Gastrocnemius medialis (tissue), 4 donors: Measurements from ENCODE around the gene TNNI3K. TPM values are rescaled to one million over a fixed set of nuclear protein-coding genes. Genes with fewer than 3 reads are reported as not detected.

Source experiments
- ATAC-seq, 2 donors: fragments of 150-250 bp; one replicate each; pipeline ENCODE4 v1.9.1; 2016
- DNase-seq, 2 donors: peaks; one replicate each; pipeline ENCODE4 v3.0.0-alpha.2; 2019
- H3K27ac ChIP-seq, 4 donors: fragments of 200-600 bp; sonication (generic); 1 replicate in 1 of 4; 2 replicates in 3 of 4; pipeline ENCODE4 v1.5.1; 2016 to 2018; ENCODE audit warnings: mild to moderate bottlenecking in 2 of 4, moderate library complexity in 1 of 4
- H3K27me3 ChIP-seq, 3 donors: fragments of 200-600 bp; sonication (generic) in 2 of 3; 1 replicate in 1 of 3; 2 replicates in 2 of 3; pipeline versions ENCODE4 v1.5.1 to v1.6.0; 2016 to 2019; ENCODE audit warnings: mild to moderate bottlenecking in 1 of 3, moderate library complexity in 1 of 3
- H3K36me3 ChIP-seq, 2 donors: fragments of 200-600 bp; sonication (generic) in 1 of 2; one replicate each; pipeline ENCODE4 v1.5.1; 2017 to 2018
- H3K4me1 ChIP-seq, 2 donors: fragments of 200-600 bp; sonication (generic) in 1 of 2; one replicate each; pipeline ENCODE4 v1.5.1; 2016 to 2017; ENCODE audit warnings: mild to moderate bottlenecking in 2 of 2
- H3K4me3 ChIP-seq, 4 donors: fragments of 200-600 bp; sonication (generic) in 3 of 4; 1 replicate in 1 of 4; 2 replicates in 3 of 4; pipeline ENCODE4 v1.5.1; 2016 to 2019; ENCODE audit warnings: mild to moderate bottlenecking in 2 of 4
- H3K9me3 ChIP-seq, 3 donors: fragments of 200-600 bp; sonication (generic) in 2 of 3; 1 replicate in 1 of 3; 2 replicates in 2 of 3; pipeline ENCODE4 v1.5.1; 2016 to 2019
- CTCF ChIP-seq, 5 experiments: fragments of 450-650 bp in 3 of 5; fragments of 200-600 bp in 2 of 5; sonication (generic) in 2 of 5; IDR thresholded peaks in 4 of 5; conservative IDR thresholded peaks in 1 of 5; 1 replicate in 4 of 5; 2 replicates in 1 of 5; pipeline ENCODE4 v1.5.1; 2016 to 2019; ENCODE audit warnings: antibody characterized with exemption in 5 of 5, mild to moderate bottlenecking in 3 of 5, moderate library complexity in 3 of 5
- POLR2A ChIP-seq, 2 donors: fragments of 450-650 bp; IDR thresholded peaks; one replicate each; pipeline ENCODE4 v1.6.1; 2017; ENCODE audit warnings: antibody characterized with exemption in 2 of 2, mild to moderate bottlenecking in 2 of 2, moderate library complexity in 2 of 2
- in situ Hi-C, 4 donors: fragments of 200-750 bp; cut with MboI; loops; one replicate each; pipeline versions ENCODE4 v1.15.0 to v1.8.0; 2017; ENCODE audit warnings: low sequenced_read_pairs in 4 of 4
- intact Hi-C: fragments of 100-400 bp; cut with DNase I; formaldehyde crosslinking; loops from one replicate; pipeline ENCODE4 v1.15.1; 2023; ENCODE audit warnings: low total_unique reads
- total RNA-seq, 4 donors: library from RNA; depleted of rRNA; stranded (reverse); fragments of >200 nt; gene quantifications; one replicate each; pipeline versions ENCODE4 v1.1.0 to v1.2.3, GENCODE V29; 2016

TNNI3K gene
- total RNA-seq, 4 donors from 2014 or later, result 0.39 to 8.6 (median 4.0) TPM

- Histone ChIP-seq H3K27me3 (no peaks in the 10 kb centered on the region), H3K4me1 (no peaks in the 10 kb centered on the region), H3K36me3 (no peaks in the 10 kb centered on the region), H3K4me3 (no peak overlapping the region), H3K27ac (no peak overlapping the region), H3K9me3 (no peaks in the 10 kb centered on the region)
- in situ Hi-C loops, result no loop called here
- DNase-seq (no peak), ATAC-seq (no peak)
- TF ChIP-seq CTCF (IDR thresholded peaks at IDR 0.05 in 4 of 5, conservative IDR thresholded peaks at IDR 0.05 in 1 of 5), result no peak
- TF ChIP-seq POLR2A (IDR thresholded peaks at IDR 0.05), result no peak
- intact Hi-C loops, result no loop called here
Measured at GRCh38 chr1:74548961-74549750, 314.0 kb downstream of the TNNI3K start.

GRCh38 chr1:74549932-74550331 lies 314.7 kb downstream of the TNNI3K start:
- TF ChIP-seq POLR2A (IDR thresholded peaks at IDR 0.05), result no peak
- TF ChIP-seq CTCF (IDR thresholded peaks at IDR 0.05 in 4 of 5, conservative IDR thresholded peaks at IDR 0.05 in 1 of 5), result no peak
- no peaks in the 10 kb centered on the region for H3K36me3 ChIP-seq
- ATAC-seq, result no peak
- no peak for DNase-seq
- no peaks in the 10 kb centered on the region for H3K9me3 ChIP-seq
- in situ Hi-C loops (no loop called here), intact Hi-C loops (no loop called here)
- H3K27ac ChIP-seq, result no peak overlapping the region
- no peaks in the 10 kb centered on the region for H3K27me3 ChIP-seq
- H3K4me3 ChIP-seq, result no peak overlapping the region
- H3K4me1 ChIP-seq, result no peaks in the 10 kb centered on the region

- Histone ChIP-seq H3K36me3 (no peaks in the 10 kb centered on the region), H3K4me3 (no peak overlapping the region), H3K4me1 (no peaks in the 10 kb centered on the region), H3K27ac (no peak overlapping the region), H3K9me3 (no peaks in the 10 kb centered on the region), H3K27me3 (no peaks in the 10 kb centered on the region)
- no peak for DNase-seq
- in situ Hi-C loops, result no loop called here
- no peak for ATAC-seq
- intact Hi-C loops, result no loop called here
- TF ChIP-seq CTCF (IDR thresholded peaks at IDR 0.05 in 4 of 5, conservative IDR thresholded peaks at IDR 0.05 in 1 of 5) (no peak), POLR2A (IDR thresholded peaks at IDR 0.05) (no peak)
Measured at GRCh38 chr1:74570797-74571492, 335.8 kb downstream of the TNNI3K start.

GRCh38 chr1:74571493-74571800 lies 336.3 kb downstream of the TNNI3K start:
- Histone ChIP-seq H3K36me3 (no peaks in the 10 kb centered on the region), H3K4me1 (no peaks in the 10 kb centered on the region), H3K4me3 (no peak overlapping the region), H3K27me3 (no peaks in the 10 kb centered on the region), H3K27ac (no peak overlapping the region), H3K9me3 (no peaks in the 10 kb centered on the region)
- intact Hi-C loops, result no loop called here
- no peak for TF ChIP-seq CTCF (IDR thresholded peaks at IDR 0.05 in 4 of 5, conservative IDR thresholded peaks at IDR 0.05 in 1 of 5)
- TF ChIP-seq POLR2A (IDR thresholded peaks at IDR 0.05), result no peak
- in situ Hi-C loops, result no loop called here
- DNase-seq (no peak), ATAC-seq (no peak)
